GM19043 (cell line): ENCODE results near the gene MPPED1.

Experiments used
- ATAC-seq: cut with Tn5 transposase; IDR thresholded peaks from one replicate; pipeline ENCODE4 v1.9.1; 2021; ENCODE audit warnings: low read depth; ENCODE audit not compliant: unreplicated experiment

MPPED1 gene

DNA sequence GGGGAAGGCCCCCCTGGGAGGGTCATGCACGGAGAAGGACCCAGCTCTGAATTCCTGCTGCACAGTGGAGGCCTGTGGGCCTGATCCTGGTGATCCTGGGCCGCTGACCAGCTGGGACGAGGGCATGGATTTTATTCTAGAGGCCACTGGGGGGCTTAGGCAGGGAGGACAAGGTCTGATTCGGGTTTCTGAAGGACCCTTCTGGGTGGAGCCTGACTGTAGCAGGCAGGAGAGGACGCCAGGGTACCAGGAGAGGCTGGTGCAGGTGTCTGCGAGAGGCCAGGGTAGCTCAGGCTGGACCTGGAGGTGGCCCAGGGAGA is 31.3 kb downstream of the MPPED1 start:
- no peak for ATAC-seq

DNA sequence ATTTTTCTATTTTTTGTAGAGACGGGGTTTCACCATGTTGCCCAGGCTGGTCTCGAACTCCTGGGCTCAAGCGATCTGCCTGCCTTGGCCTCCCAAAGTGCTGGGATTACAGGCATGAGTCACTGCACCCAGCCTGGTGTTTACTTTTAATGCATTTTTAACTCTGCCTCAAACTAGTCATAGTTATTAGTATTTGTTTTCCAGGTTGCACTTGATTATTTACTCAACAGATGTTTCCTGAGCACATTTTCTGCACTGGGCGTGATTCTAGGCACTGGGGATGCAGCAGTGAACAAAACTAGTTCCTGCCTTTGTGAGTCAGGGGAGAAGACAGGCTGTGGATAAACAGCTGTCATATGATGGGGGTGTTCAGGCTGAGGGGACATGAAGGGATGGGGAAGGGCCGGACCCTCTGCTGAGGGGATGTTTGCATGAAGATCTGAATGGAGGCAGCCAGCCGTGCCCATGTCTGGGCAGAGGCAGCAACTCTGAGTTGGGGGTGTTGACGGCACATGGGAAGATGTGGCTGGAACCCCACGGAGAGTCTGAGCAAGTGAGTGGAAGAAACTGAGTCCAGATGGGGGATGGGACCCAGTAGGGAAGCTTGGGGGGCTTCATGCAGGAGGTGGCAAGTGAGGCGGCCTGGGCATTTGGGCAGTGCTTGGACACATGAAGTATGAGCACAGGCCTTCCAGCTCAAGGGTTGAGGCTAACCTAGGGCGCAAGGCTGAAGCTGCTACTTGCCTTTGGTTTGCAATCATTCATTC is 34.4 kb downstream of the MPPED1 start:
- no peak for ATAC-seq

GRCh38 chr22:43446916-43447315 is 35.1 kb downstream of the MPPED1 start:
- ATAC-seq, result no peak

DNA sequence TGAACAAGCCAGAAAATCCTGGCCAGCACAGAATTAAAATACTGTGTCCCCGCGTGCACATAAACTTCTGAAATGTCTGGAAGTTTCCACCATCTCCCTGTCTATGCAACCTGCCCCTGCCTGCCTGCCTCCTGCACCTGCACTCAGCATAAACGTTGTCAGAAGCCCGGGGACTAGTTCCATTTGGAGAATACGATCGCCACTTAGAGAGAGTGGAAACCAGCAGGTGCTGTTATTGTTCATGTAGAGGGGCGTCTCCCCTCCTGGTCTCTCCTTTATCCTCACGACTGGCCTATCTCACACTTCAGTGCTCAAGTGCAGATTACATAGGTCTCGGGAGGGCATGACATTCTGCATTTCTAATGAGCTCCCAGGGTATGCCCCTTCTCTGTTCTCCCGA is 35.6 kb downstream of the MPPED1 start:
- ATAC-seq, result no peak

- ATAC-seq, result no peak
These were observed 36.2 kb downstream of the MPPED1 start for GRCh38 chr22:43448048-43448447.

- no peak for ATAC-seq
These were observed 37.5 kb downstream of the MPPED1 start for GRCh38 chr22:43449205-43449830.

DNA sequence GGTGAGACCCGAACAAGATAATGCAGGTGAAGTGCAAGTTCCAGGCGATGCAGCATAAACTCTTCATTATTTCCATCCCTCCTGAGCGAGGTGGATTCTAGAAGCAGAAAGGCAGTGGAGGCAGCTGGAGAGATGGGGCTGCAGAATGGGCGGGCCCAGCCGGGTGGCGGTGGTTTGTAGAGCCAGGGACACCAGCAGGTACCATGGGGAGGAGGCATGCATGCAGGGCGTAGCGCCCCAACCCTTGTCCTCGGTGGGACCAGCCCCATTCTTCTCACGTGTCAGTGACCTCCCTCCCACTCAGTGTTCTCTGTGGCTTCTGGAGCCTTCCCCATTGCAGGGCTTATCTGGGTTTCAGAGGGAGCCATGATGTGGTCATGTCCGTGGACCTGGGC is 38.0 kb downstream of the MPPED1 start:
- ATAC-seq, result no peak

DNA sequence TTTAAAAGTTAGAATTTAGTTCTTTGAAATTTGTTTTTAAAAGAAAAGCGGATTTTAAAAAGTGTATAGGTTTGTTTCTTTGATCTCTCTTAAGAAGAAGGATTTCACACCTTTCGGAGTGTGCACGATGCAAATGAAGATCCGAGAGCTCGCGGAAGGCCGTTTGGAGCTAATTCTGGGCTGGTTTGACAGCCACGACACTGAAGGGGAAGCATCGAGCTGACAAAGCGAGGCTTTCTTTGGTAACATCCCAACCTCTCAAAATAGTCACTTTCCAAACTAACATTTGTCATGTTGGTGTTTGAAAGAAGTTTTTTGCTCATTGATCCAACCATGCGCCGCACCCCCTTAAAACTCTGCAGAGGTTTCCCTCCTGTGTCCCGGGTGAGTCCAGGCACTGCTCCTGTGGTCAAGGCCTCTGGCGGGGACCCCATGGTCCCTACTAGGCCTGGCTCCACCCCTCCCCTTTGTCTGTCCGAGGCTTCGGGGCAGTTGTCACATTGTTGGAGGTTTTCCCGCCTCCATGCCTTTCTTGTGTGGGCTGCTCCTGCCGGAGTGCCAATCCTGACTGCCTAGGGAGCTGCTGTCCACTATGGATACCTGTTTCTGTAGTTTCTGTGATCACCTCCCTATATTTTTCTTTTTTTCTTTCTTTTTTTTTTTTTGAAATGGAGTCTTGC is 39.7 kb downstream of the MPPED1 start:
- ATAC-seq, result no peak

DNA sequence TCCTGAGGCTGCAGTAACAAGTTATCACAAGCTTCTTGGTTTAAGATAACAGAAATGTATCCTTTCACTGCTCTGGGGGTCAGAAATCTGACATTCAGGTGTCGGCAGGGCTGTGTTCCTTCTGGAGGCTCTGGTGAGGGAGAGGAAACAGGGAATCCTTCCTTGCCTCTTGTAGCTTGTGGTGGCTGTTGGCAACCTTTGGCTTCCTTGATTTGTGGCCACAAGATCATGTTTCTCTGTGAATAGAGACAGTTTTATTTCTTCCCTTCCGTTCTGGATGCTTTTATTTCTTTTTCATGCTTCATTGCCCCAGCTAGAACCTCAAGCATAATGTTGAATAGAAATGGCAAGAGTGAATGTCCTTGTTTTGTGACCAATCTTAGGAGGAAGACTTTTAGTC is 44.0 kb downstream of the MPPED1 start:
- no peak for ATAC-seq

DNA sequence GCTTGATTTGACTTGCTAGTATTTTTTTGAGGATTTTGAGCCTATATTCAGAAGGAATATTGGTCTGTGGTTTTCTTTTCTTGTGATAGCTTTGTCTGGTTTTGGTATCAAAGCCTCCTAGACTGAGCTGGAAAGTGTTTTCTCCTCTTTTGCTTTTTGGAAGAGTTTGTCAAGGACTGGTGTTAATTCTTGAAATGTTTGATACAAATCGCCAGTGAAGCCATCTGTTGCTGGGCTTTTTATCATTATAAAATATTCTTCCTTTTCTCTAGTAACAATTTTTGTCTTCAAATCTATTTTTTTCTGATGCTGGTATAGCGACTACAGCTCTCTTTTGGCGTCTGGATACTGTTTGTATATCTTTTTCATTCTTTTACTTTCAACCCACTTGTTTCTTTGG is 45.2 kb downstream of the MPPED1 start:
- ATAC-seq, result no peak

- no peak for ATAC-seq
These were observed 50.9 kb downstream of the MPPED1 start for GRCh38 chr22:43462701-43463100.

DNA sequence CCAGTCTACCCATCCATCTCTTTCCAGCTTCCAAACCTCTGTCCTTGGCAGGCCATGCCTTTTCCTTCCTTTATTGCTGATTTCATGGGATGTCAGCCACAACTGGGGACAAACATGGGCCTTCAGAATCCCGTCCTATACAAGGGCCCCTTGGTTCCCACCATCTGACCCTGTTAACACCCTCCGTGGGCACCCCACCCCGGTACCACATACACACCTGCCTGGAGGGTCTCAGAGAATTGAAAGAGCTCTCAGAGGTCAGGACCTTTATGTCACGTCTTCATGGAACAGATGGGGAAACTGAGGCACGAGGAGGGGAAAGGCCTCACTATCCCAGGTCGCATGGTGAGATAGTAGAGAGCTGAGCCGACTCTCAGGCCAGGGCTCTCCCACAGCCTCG is 53.0 kb downstream of the MPPED1 start:
- ATAC-seq, result no peak

GRCh38 chr22:43465291-43466015 is 53.6 kb downstream of the MPPED1 start:
- no peak for ATAC-seq

DNA sequence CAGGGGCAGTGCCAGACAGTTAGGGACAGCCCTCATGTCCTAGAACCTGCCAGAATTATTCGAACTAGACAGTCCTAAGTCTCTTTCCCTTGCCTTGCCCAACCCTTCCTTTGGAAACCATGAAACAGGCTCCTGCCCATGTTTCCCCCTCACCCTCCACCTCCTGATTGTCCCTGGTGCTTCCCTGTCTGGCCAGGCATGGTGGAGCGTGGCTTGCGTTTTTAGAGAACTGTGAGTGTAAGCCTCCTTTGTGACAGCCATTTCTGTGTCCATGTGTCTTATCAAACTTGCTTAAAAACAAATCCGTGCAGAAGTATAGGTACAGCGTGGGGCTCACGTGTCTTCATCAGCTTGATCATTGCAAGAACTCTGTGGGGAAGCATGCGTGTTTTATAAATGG is 54.9 kb downstream of the MPPED1 start:
- ATAC-seq, result no peak

DNA sequence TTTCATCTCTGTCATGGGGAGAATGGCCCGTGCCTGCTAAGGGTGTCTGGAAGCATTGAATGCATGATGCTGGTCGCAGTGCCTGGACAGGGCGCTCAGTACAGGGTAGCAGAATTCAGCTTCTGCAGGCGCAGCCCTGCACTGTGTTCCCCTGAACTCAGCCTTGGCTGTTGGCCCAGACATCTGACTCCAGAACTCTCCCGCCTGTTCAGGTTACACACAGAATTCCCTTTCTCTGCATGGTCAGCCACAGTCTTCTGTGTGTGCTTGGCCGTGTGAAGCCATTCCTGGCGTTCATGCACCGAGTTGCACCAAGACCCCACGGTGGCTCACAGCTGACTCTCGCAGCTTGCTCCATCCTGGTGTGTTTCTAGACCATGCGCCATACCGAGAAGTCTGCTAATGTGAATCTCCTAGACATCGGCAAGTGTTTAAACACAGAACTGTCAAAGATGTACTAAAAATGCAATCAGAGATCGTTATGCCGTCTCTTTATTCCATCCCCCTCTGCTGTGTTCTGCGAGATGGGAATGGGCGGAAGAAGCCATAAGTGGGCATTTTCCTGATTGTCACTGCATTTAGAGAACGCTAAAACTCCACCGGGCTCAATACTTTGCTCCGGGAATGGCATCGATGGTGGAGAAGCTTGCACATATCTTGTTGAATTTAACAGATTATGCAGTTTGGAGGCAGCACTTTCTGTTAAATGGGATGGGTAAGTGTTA is 55.6 kb downstream of the MPPED1 start:
- ATAC-seq, result no peak

DNA sequence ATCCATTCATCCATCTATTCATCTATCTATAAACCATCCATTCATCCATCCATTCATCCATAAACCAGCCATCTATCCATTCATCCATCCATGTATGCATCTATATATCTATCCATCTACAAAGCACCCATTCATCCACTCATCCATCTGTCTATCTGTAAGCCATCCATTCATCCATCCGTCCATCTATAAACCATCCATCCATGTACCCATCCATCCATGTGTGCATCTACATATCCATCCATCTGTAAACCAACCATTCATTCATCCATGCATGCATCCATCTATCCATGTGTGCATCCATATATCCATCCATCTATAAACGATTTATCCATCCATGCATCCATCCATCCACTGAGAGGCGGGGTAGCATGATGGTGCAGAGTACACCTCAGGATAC is 58.4 kb downstream of the MPPED1 start:
- no peak for ATAC-seq

DNA sequence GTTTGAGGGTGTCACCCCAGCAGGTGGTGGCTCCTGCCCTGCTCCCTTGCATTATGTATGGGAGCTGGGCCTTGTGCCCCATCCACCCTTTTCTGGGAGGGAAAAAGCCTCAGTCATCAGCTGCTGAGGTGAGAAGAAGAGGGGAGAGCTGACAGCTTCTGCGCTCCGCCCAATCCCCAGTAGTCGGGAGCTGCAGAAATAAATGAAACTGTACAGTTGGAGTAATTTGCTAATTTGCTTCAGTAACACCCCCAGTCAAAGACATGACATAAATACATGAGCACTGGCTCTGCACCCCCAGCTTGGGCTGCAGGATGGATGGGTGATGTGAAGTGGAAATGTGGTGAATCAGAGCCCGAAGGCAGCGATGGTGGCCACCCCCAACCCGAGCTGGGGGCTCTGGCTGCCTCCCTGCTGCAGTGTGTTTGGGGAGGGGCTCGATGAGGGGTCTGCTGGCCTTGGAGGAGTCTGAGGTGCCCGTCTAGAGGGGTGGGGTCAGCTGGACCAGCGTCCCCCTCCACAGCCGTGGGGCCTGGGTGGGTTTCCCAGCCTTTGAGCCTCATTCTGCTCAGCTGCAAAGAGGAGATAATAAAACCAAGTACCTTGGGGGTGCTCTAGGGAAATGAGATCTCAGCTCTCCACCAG is 59.2 kb downstream of the MPPED1 start:
- no peak for ATAC-seq

GRCh38 chr22:43471606-43472135 is 59.9 kb downstream of the MPPED1 start:
- ATAC-seq, result no peak

GRCh38 chr22:43473031-43473430 is 61.2 kb downstream of the MPPED1 start:
- ATAC-seq, result no peak

DNA sequence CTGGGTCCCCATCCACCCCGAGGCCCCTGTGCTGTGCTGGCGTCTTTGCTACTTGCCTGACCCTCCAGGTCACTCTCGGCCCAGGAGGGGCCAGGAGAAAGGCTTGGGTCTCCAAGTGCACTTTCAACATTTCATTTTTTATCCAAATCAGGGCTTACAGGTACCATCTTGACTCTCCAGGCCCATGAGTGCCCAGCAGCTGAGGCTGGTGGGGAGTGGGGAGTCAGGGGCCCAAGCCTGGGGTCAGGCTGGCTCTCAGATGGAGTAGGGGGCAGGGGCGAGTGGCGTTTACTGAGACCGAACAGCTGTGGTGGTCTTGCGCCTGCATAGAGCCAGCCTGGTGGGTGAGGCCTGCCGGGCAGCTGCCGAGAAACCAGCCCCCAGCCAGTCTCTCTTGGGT is 61.6 kb downstream of the MPPED1 start:
- ATAC-seq, result no peak
